Keratinocyte (primary cell): ENCODE measurements around the gene KIF16B.

Experiments
- EZH2 ChIP-seq: IDR thresholded peaks from one replicate; pipeline ENCODE4 v1.6.1; 2012; ENCODE audit warnings: inconsistent platforms, mild to moderate bottlenecking, low read length, moderate library complexity
- TF ChIP-seq, protein P1 (sequence below), 3 experiments: IDR thresholded peaks in 1 of 3; conservative IDR thresholded peaks in 1 of 3; optimal IDR thresholded peaks in 1 of 3; 2 replicates in 2 of 3; 3 replicates in 1 of 3; pipeline versions ENCODE3 to v1.5.1; 2011; ENCODE audit warnings: low read length in 3 of 3, mild to moderate bottlenecking in 3 of 3, moderate library complexity in 2 of 3, control low read depth in 1 of 3, inconsistent platforms in 1 of 3; ENCODE audit not compliant: insufficient read depth in 2 of 3; ENCODE audit errors: extremely low read depth in 1 of 3

DNA sequence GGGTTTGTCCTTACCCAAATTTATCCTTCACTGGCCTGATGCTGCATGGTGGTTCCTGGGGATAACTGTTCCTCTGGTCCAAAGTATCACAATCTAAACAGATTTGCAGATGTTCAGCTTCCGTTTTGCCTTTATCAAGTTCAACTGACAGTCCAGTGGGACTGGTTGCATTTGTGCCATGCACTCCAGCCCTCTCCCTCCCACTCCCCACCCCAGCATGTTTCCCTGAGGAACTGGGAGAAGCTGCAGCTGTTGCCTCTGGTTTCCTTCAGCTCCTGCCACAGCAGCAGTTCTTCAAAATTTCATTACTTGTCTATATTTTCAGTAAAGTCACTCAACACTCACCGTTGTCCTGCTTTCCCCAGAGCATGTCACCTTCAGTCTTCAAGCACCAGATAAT, 39.5 kb upstream of the KIF16B start:
- TF ChIP-seq, protein P1, sequence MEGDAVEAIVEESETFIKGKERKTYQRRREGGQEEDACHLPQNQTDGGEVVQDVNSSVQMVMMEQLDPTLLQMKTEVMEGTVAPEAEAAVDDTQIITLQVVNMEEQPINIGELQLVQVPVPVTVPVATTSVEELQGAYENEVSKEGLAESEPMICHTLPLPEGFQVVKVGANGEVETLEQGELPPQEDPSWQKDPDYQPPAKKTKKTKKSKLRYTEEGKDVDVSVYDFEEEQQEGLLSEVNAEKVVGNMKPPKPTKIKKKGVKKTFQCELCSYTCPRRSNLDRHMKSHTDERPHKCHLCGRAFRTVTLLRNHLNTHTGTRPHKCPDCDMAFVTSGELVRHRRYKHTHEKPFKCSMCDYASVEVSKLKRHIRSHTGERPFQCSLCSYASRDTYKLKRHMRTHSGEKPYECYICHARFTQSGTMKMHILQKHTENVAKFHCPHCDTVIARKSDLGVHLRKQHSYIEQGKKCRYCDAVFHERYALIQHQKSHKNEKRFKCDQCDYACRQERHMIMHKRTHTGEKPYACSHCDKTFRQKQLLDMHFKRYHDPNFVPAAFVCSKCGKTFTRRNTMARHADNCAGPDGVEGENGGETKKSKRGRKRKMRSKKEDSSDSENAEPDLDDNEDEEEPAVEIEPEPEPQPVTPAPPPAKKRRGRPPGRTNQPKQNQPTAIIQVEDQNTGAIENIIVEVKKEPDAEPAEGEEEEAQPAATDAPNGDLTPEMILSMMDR (optimal IDR thresholded peaks at IDR 0.05 in 1 of 3, IDR thresholded peaks at IDR 0.05 in 1 of 3, conservative IDR thresholded peaks at IDR 0.05 in 1 of 3; ENCODE audit: extremely low read depth in 1 of 3, insufficient read depth in 2 of 3, low read length in 3 of 3) = no peak
- TF ChIP-seq EZH2 = no peak
